Prostate gland (tissue), 2 donors: ENCODE results near the gene ALG14. TPM values are rescaled to one million over a fixed set of nuclear protein-coding genes. Genes with fewer than 3 reads are reported as not detected.

Source experiments
- DNase-seq: peaks from one replicate; pipeline ENCODE4 v3.0.0-alpha.2; 2019; ENCODE audit warnings: low spot score
- H3K27ac ChIP-seq, 2 donors: fragments of 200-600 bp; sonication (generic); 2 replicates each; pipeline ENCODE4 v1.5.1; 2017 to 2019
- H3K27me3 ChIP-seq: fragments of 200-600 bp; sonication (generic); replicated peaks from 2 replicates; pipeline ENCODE4 v1.5.1; 2019; ENCODE audit not compliant: insufficient read depth
- H3K36me3 ChIP-seq, 2 donors: fragments of 200-600 bp; sonication (generic); 1 replicate in 1 of 2; 2 replicates in 1 of 2; pipeline versions ENCODE4 v1.5.1 to v1.8.1; 2017 to 2019
- H3K4me1 ChIP-seq: fragments of 200-600 bp; sonication (generic); replicated peaks from 2 replicates; pipeline ENCODE4 v1.5.1; 2019
- H3K4me3 ChIP-seq, 2 donors: fragments of 200-600 bp; sonication (generic); 2 replicates each; pipeline ENCODE4 v1.5.1; 2017 to 2019
- H3K9me3 ChIP-seq: fragments of 200-600 bp; sonication (generic); 2 replicates; pipeline ENCODE4 v1.5.1; 2017
- POLR2A ChIP-seq: fragments of 450-650 bp; IDR thresholded peaks from one replicate; pipeline ENCODE4 v1.6.1; 2016; ENCODE audit warnings: antibody characterized with exemption, mild to moderate bottlenecking
- POLR2AphosphoS5 ChIP-seq: sonication (generic); formaldehyde crosslinking; IDR thresholded peaks from one replicate; pipeline ENCODE4 v1.6.1; 2017; ENCODE audit warnings: antibody characterized with exemption
- WGBS: methylation state at CpG from one replicate; pipeline ENCODE4 v1.1.5; 2018; 5-methylcytosine and 5-hydroxymethylcytosine counted together
- intact Hi-C: fragments of 100-400 bp; cut with DNase I; formaldehyde crosslinking; loops from one replicate; pipeline ENCODE4 v1.14.2; 2022
- total RNA-seq, 2 donors: library from RNA; depleted of rRNA; stranded (reverse); fragments of >200 nt; gene quantifications; one replicate each; pipeline ENCODE4 v1.1.0, GENCODE V29; 2016
- TF ChIP-seq, protein P1 (sequence below), 4 experiments: fragments of 200-600 bp in 2 of 4; fragments of 450-650 bp in 2 of 4; sonication (generic) in 2 of 4; IDR thresholded peaks; 1 replicate in 3 of 4; 2 replicates in 1 of 4; pipeline ENCODE4 v1.5.1; 2016 to 2019; ENCODE audit warnings: antibody characterized with exemption in 4 of 4, mild to moderate bottlenecking in 2 of 4, moderate library complexity in 2 of 4

ALG14 gene
- total RNA-seq, 2 donors from 2014 or later, result 2.0 to 2.3 TPM

DNA sequence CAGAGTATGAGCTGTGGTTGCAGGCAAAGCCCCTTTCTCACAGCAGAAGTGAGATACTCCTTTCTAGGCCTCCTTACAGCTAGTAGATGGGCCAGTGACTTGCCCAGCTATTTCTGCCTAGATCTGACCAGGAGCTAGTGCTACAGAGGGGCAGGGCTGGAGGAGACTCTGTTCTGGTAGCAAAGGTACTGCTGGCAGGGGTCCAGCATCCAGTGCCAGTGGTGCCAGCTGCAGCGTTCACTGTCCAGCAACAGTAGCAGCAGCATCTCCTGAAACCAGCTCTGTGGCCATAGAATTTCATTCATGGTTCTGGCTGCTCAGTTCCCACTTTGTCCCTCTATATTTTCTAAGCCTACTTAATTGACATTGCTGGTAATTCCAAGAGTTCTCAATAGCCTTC is 83.4 kb downstream of the ALG14 start:
- H3K27ac ChIP-seq, result peak overlapping the region in 1 of 2 donors; percentile 53
- H3K4me3 ChIP-seq, result no peak overlapping the region
- DNase-seq, result no peak
- no peaks in the 10 kb centered on the region for H3K27me3 ChIP-seq
- intact Hi-C loops, result no loop called here
- no peak for TF ChIP-seq POLR2AphosphoS5
- no peak for TF ChIP-seq POLR2A
- TF ChIP-seq, protein P1, sequence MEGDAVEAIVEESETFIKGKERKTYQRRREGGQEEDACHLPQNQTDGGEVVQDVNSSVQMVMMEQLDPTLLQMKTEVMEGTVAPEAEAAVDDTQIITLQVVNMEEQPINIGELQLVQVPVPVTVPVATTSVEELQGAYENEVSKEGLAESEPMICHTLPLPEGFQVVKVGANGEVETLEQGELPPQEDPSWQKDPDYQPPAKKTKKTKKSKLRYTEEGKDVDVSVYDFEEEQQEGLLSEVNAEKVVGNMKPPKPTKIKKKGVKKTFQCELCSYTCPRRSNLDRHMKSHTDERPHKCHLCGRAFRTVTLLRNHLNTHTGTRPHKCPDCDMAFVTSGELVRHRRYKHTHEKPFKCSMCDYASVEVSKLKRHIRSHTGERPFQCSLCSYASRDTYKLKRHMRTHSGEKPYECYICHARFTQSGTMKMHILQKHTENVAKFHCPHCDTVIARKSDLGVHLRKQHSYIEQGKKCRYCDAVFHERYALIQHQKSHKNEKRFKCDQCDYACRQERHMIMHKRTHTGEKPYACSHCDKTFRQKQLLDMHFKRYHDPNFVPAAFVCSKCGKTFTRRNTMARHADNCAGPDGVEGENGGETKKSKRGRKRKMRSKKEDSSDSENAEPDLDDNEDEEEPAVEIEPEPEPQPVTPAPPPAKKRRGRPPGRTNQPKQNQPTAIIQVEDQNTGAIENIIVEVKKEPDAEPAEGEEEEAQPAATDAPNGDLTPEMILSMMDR (IDR thresholded peaks at IDR 0.05), result no peak
- H3K36me3 ChIP-seq, result no peaks in the 10 kb centered on the region
- H3K4me1 ChIP-seq, result no peaks in the 10 kb centered on the region
- WGBS, result 18% methylated on average over 1 of the region's 1 CpG
- no peaks in the 10 kb centered on the region for H3K9me3 ChIP-seq

DNA sequence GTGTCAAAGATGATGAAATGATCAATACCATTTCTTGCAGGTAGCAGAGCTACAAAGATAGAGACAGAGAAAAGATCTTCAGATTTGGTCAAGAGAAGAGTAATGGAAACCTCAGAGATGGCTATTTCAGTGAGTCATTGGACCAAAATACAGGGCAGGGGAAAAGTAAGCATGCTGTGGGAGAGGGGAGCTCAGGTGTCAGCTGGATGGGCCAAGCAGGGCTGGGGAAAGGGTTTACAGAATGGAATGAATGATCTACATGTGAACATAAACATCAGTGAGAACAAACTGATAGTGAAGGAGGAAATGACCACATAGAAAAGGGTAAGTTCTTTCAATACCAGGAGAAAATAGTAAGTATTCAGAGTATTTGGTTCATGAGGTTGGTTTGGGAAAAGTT is 84.4 kb downstream of the ALG14 start:
- TF ChIP-seq POLR2AphosphoS5 (no peak), POLR2A (no peak)
- TF ChIP-seq, protein P1 (IDR thresholded peaks at IDR 0.05), result no peak
- Histone ChIP-seq H3K27me3 (no peaks in the 10 kb centered on the region), H3K36me3 (no peaks in the 10 kb centered on the region), H3K9me3 (no peaks in the 10 kb centered on the region), H3K4me1 (no peaks in the 10 kb centered on the region), H3K27ac (no peak overlapping the region), H3K4me3 (no peak overlapping the region)
- intact Hi-C loops, result no loop called here
- no peak for DNase-seq

DNA sequence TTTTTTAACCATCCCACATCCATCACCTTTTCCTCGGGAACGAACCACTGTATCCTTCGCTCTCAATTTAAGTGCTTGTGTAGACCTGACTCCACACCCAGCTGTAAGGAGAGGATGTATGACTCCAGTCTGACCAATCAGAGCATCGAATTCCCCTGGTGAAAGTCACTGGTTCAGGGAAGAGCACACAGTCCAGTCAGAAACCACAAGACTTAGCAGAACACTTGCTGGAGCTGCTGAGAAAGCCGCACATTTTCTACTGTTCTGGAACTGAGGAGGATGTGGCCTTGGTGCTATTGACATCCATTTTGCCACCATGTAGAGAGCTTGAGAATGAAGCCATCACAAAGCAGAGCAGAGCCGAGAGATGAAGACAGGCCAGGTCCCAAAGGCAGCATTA is 86.0 kb downstream of the ALG14 start:
- H3K27ac ChIP-seq, result no peak overlapping the region
- DNase-seq, result no peak
- WGBS, result 90% methylated on average over 6 of the region's 6 CpGs
- no peaks in the 10 kb centered on the region for H3K4me1 ChIP-seq
- H3K9me3 ChIP-seq, result no peaks in the 10 kb centered on the region
- H3K27me3 ChIP-seq, result no peaks in the 10 kb centered on the region
- TF ChIP-seq, protein P1 (IDR thresholded peaks at IDR 0.05), result no peak
- TF ChIP-seq POLR2A, result no peak
- no peak for TF ChIP-seq POLR2AphosphoS5
- H3K36me3 ChIP-seq, result no peaks in the 10 kb centered on the region
- intact Hi-C loops, result no loop called here
- no peak overlapping the region for H3K4me3 ChIP-seq

DNA sequence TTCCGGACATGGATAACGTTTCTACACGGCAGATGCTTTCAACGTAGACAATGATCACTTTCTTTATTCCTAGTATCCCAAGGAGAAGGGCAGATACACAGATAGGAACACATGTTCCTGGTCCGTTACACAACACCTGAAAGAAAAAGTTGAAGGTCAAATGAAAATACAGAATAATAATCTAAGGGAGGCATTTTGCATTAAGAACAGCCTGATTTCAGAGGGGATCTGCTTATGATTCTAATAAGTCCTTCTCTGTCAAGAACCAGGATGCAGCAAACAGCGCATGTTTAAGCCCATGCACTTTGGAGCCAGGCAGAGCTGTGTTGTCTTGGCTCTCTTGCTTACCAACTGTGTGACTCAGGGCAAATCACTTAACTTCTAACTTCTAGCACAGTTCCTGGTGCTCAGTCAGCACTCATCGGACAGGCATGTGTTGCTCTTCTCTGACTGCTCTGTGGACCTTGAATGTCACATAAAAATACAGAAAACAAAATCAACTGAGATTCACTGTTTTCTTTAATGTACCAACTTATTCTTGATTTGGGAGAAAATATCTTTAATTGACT is 89.5 kb downstream of the ALG14 start:
- H3K27me3 ChIP-seq, result no peaks in the 10 kb centered on the region
- H3K9me3 ChIP-seq, result no peaks in the 10 kb centered on the region
- DNase-seq, result no peak
- WGBS, result 68% methylated on average over 7 of the region's 7 CpGs
- no peaks in the 10 kb centered on the region for H3K4me1 ChIP-seq
- no peak overlapping the region for H3K4me3 ChIP-seq
- no peak overlapping the region for H3K27ac ChIP-seq
- intact Hi-C loops, result no loop called here
- no peaks in the 10 kb centered on the region for H3K36me3 ChIP-seq
- TF ChIP-seq POLR2AphosphoS5 (no peak), POLR2A (no peak)
- TF ChIP-seq, protein P1 (IDR thresholded peaks at IDR 0.05), result no peak

DNA sequence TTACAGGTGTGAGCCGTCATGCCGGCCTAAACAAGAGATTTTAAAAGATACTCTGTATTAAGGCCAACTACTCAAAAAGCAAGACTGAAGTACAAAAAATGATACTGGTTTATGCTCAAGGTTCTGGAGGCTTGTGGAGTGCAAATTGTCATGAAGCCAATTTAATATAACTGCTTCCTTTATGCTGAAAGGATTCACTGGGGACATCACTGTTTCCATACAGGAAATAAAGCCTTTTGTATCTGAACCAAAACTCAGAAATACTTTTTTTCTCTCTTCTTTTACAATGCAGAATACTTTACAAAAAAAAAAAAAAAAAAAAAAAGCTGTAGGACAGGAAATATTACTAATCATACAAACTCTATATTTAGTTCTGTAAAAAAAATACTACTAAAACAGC is 90.4 kb downstream of the ALG14 start:
- WGBS, result 70% methylated on average over 2 of the region's 2 CpGs
- Histone ChIP-seq H3K27me3 (no peaks in the 10 kb centered on the region), H3K9me3 (no peaks in the 10 kb centered on the region), H3K4me1 (no peaks in the 10 kb centered on the region), H3K27ac (no peak overlapping the region), H3K36me3 (no peaks in the 10 kb centered on the region), H3K4me3 (no peak overlapping the region)
- TF ChIP-seq, protein P1 (IDR thresholded peaks at IDR 0.05), result no peak
- TF ChIP-seq POLR2A, result no peak
- TF ChIP-seq POLR2AphosphoS5, result no peak
- no peak for DNase-seq
- intact Hi-C loops, result no loop called here
